ENCODE measurements around the gene RAB3GAP2. TPM values are rescaled to one million over a fixed set of nuclear protein-coding genes. Genes with fewer than 3 reads are reported as not detected.

Gene RAB3GAP2
- total and polyA plus RNA-seq, 2 donors (not counting 1 experiment from before 2014, with no cell fraction given), result 16.9 to 70.5 TPM

DNA sequence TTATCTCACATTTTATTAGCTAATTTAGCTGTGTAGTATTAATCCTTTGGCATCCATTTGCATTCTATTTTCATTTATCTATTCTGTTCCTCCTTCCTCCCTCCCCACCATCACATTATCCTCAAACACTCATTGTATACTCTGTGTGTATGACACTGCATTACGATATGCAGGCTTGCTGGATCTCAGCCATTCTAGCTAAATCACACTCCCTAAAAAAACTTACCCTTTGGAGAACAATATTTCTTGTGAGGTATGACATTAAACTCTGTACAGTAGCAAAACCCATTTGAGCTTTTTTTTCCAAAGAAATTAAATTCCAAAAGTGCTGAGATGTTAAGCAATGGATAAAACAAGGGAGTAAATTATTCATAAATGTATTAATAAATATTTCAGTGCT lies 11.4 kb upstream of the RAB3GAP2 start:
- Histone ChIP-seq H3K4me3 (ENCODE audit: control extremely low read depth in 1 of 5, extremely low read depth in 1 of 5, insufficient read depth in 1 of 5, low read depth in 2 of 5, low read length in 4 of 5) (no peak overlapping the region), H3K79me2 (ENCODE audit: control insufficient read depth, insufficient read depth, low read length) (no peaks in the 10 kb centered on the region), H3K4me1 (ENCODE audit: control insufficient read depth in 2 of 2, insufficient read depth in 2 of 2, low read length in 2 of 2) (no peaks in the 10 kb centered on the region), H3K27ac (ENCODE audit: low read length in 2 of 2) (no peak overlapping the region), H3K9me3 (ENCODE audit: control extremely low read depth in 1 of 3, control insufficient read depth in 2 of 3, insufficient read depth in 1 of 3, low read length in 2 of 3) (no peaks in the 10 kb centered on the region), H4K20me1 (ENCODE audit: control insufficient read depth, insufficient read depth, low read length, poor library complexity, severe bottlenecking) (no peaks in the 10 kb centered on the region), H3K9ac (ENCODE audit: low read length) (no peak overlapping the region), H2AFZ (ENCODE audit: insufficient read depth, low read depth, low read length, poor library complexity, severe bottlenecking) (no peak overlapping the region), H3K36me3 (replicated peaks in 1 of 2; ENCODE audit: control extremely low read depth in 1 of 2, control insufficient read depth in 1 of 2, extremely low read depth in 1 of 2, insufficient read depth in 2 of 2, low read length in 1 of 2) (no peaks in the 10 kb centered on the region), H3K4me2 (replicated peaks; ENCODE audit: low read depth, low read length, poor library complexity, severe bottlenecking) (no peak overlapping the region), H3K27me3 (replicated peaks in 1 of 4; ENCODE audit: control extremely low read depth in 1 of 4, control insufficient read depth in 3 of 4, insufficient read depth in 4 of 4, low read length in 3 of 4) (peaks cover 0 to 2% (median 0%) of the 10 kb centered on the region in 4 experiments)
- intact Hi-C loops (cut with micrococcal nuclease), result no loop called here
- no peak overlapping the region for H3K4me3 Mint-ChIP-seq
- no peaks in the 10 kb centered on the region for H3K9me3 Mint-ChIP-seq (ENCODE audit: insufficient read depth)
- no peaks in the 10 kb centered on the region for H3K4me1 Mint-ChIP-seq
- H3K27ac Mint-ChIP-seq, result no peak overlapping the region
- no peaks in the 10 kb centered on the region for H3K27me3 Mint-ChIP-seq
- no peak for TF ChIP-seq EZH2 (IDR thresholded peaks at IDR 0.05; ENCODE audit: borderline replicate concordance, insufficient read depth, low read depth, low read length, poor library complexity, severe bottlenecking)
- TF ChIP-seq, protein P1, sequence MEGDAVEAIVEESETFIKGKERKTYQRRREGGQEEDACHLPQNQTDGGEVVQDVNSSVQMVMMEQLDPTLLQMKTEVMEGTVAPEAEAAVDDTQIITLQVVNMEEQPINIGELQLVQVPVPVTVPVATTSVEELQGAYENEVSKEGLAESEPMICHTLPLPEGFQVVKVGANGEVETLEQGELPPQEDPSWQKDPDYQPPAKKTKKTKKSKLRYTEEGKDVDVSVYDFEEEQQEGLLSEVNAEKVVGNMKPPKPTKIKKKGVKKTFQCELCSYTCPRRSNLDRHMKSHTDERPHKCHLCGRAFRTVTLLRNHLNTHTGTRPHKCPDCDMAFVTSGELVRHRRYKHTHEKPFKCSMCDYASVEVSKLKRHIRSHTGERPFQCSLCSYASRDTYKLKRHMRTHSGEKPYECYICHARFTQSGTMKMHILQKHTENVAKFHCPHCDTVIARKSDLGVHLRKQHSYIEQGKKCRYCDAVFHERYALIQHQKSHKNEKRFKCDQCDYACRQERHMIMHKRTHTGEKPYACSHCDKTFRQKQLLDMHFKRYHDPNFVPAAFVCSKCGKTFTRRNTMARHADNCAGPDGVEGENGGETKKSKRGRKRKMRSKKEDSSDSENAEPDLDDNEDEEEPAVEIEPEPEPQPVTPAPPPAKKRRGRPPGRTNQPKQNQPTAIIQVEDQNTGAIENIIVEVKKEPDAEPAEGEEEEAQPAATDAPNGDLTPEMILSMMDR (IDR thresholded peaks at IDR 0.05), result no peak
- CTCF ChIA-PET, result interaction anchor here (0.7 to 2.2 kb wide), 2 partner anchors 11 to 524 kb away, joined by 3 to 5 read pairs; no protein-coding TSS in a partner anchor
- no peak for ATAC-seq (ENCODE audit: low read depth)
- no CpG with 5 or more reads among the region's 1 CpG for WGBS (ENCODE audit: insufficient coverage)
- POLR2A ChIA-PET, result no interaction called here
- no peak for DNase-seq

DNA sequence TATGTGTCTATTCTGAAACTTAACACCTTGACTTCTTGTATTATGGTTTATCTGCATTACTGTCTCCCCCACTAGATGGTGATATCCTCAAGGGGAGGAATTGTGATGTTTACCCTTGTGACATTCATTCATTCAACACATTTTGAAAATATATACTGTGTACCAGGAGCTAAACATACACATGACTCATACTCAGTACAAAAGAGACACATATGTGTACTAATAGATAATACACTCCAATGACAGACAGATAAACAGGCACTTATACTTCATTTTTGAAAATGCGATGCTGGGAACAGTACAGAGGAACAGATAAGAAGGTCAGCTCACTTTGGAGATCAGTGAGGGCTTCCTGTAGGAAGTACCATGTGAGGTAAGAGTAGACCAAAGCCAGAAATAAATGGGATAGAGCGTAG lies 8.9 kb upstream of the RAB3GAP2 start:
- intact Hi-C loops (cut with micrococcal nuclease), result no loop called here
- peaks cover 3% of the 10 kb centered on the region for H3K27me3 Mint-ChIP-seq
- POLR2A ChIA-PET, result no interaction called here

More for the DNA sequence above, 8.9 kb upstream of the RAB3GAP2 start:
- WGBS (ENCODE audit: insufficient coverage), result 100% methylated on average over 2 of the region's 2 CpGs
- Histone ChIP-seq H3K27ac (ENCODE audit: low read length in 2 of 2) (no peak overlapping the region), H3K4me3 (ENCODE audit: control extremely low read depth in 1 of 5, extremely low read depth in 1 of 5, insufficient read depth in 1 of 5, low read depth in 2 of 5, low read length in 4 of 5) (no peak overlapping the region), H3K79me2 (ENCODE audit: control insufficient read depth, insufficient read depth, low read length) (no peaks in the 10 kb centered on the region), H3K4me2 (replicated peaks; ENCODE audit: low read depth, low read length, poor library complexity, severe bottlenecking) (no peak overlapping the region), H3K4me1 (ENCODE audit: control insufficient read depth in 2 of 2, insufficient read depth in 2 of 2, low read length in 2 of 2) (no peaks in the 10 kb centered on the region), H3K9ac (ENCODE audit: low read length) (no peak overlapping the region), H3K27me3 (replicated peaks in 1 of 4; ENCODE audit: control extremely low read depth in 1 of 4, control insufficient read depth in 3 of 4, insufficient read depth in 4 of 4, low read length in 3 of 4) (peaks cover 0 to 2% (median 0%) of the 10 kb centered on the region in 4 experiments), H2AFZ (ENCODE audit: insufficient read depth, low read depth, low read length, poor library complexity, severe bottlenecking) (no peak overlapping the region), H3K36me3 (replicated peaks in 1 of 2; ENCODE audit: control extremely low read depth in 1 of 2, control insufficient read depth in 1 of 2, extremely low read depth in 1 of 2, insufficient read depth in 2 of 2, low read length in 1 of 2) (no peaks in the 10 kb centered on the region), H3K9me3 (ENCODE audit: control extremely low read depth in 1 of 3, control insufficient read depth in 2 of 3, insufficient read depth in 1 of 3, low read length in 2 of 3) (no peaks in the 10 kb centered on the region), H4K20me1 (ENCODE audit: control insufficient read depth, insufficient read depth, low read length, poor library complexity, severe bottlenecking) (no peaks in the 10 kb centered on the region)
- Mint-ChIP-seq H3K4me3 (no peak overlapping the region), H3K9me3 (ENCODE audit: insufficient read depth) (no peaks in the 10 kb centered on the region), H3K4me1 (no peaks in the 10 kb centered on the region), H3K27ac (no peak overlapping the region)
- DNase-seq, result no peak
- no peak for ATAC-seq (ENCODE audit: low read depth)
- TF ChIP-seq, protein P1 (IDR thresholded peaks at IDR 0.05), result no peak
- TF ChIP-seq EZH2 (IDR thresholded peaks at IDR 0.05; ENCODE audit: borderline replicate concordance, insufficient read depth, low read depth, low read length, poor library complexity, severe bottlenecking), result no peak
- CTCF ChIA-PET, result interaction anchor here (1.0 to 1.2 kb wide), 2 partner anchors 11 to 453 kb away, joined by 3 to 4 read pairs; no protein-coding TSS in a partner anchor

Data from B cell (primary cell).